Keratinocyte (primary cell): Measurements from ENCODE around the gene JAZF1. TPM values are rescaled to one million over a fixed set of nuclear protein-coding genes. Genes with fewer than 3 reads are reported as not detected.

Experiments
- DNase-seq: peaks from one replicate; pipeline ENCODE4 v3.0.0-alpha.2; 2011; ENCODE audit warnings: low read depth, missing footprints, low spot score
- FAIRE-seq: peaks from 2 replicates; lab custom pipeline; 2011; peaks lifted over from hg19 to GRCh38; lab: Jason Lieb, UNC
- H2AFZ ChIP-seq: 2 replicates; pipeline ENCODE4 v1.6.0; 2012; ENCODE audit warnings: low read length, control low read depth, inconsistent platforms; ENCODE audit not compliant: control insufficient read depth
- H3K27ac ChIP-seq: 2 replicates; pipeline ENCODE4 v1.5.1; 2011; ENCODE audit warnings: low read length; ENCODE audit not compliant: control insufficient read depth, insufficient read depth
- H3K27me3 ChIP-seq: 3 replicates; pipeline ENCODE4 v1.6.0; 2011; ENCODE audit warnings: low read length; ENCODE audit not compliant: control insufficient read depth, insufficient read depth; ENCODE audit errors: extremely low read depth
- H3K36me3 ChIP-seq, 2 experiments: 2 replicates in 1 of 2; 3 replicates in 1 of 2; pipeline ENCODE4 v1.5.1; 2011; ENCODE audit warnings: low read length in 2 of 2, mild to moderate bottlenecking in 1 of 2; ENCODE audit not compliant: control insufficient read depth in 2 of 2, insufficient read depth in 2 of 2; ENCODE audit errors: extremely low read depth in 1 of 2
- H3K4me1 ChIP-seq: 3 replicates; pipeline ENCODE4 v1.5.1; 2011; ENCODE audit warnings: low read length; ENCODE audit not compliant: control insufficient read depth, insufficient read depth; ENCODE audit errors: extremely low read depth
- H3K4me2 ChIP-seq: 3 replicates; pipeline ENCODE4 v1.6.0; 2011; ENCODE audit warnings: low read depth, low read length; ENCODE audit not compliant: control insufficient read depth, insufficient read depth; ENCODE audit errors: extremely low read depth
- H3K4me3 ChIP-seq, 3 experiments: fragments of 200-600 bp in 1 of 3; sonication (generic) in 1 of 3; 2 replicates in 2 of 3; 3 replicates in 1 of 3; pipeline ENCODE4 v1.5.1; 2011 to 2016; ENCODE audit warnings: low read length in 3 of 3, mild to moderate bottlenecking in 3 of 3, control low read depth in 2 of 3, inconsistent platforms in 1 of 3, low read depth in 1 of 3, mixed read lengths in 1 of 3, mixed run types in 1 of 3, moderate library complexity in 1 of 3; ENCODE audit not compliant: control insufficient read depth in 2 of 3, insufficient read depth in 2 of 3; ENCODE audit errors: extremely low read depth in 1 of 3
- H3K79me2 ChIP-seq: 2 replicates; pipeline ENCODE4 v1.6.0; 2012; ENCODE audit warnings: low read length; ENCODE audit not compliant: control insufficient read depth, insufficient read depth
- H3K9ac ChIP-seq: 3 replicates; pipeline ENCODE4 v1.6.0; 2011; ENCODE audit warnings: low read length; ENCODE audit not compliant: control insufficient read depth, insufficient read depth; ENCODE audit errors: extremely low read depth
- H3K9me1 ChIP-seq: 3 replicates; pipeline ENCODE4 v1.6.0; 2011; ENCODE audit warnings: low read length; ENCODE audit not compliant: control insufficient read depth, insufficient read depth; ENCODE audit errors: extremely low read depth
- H3K9me3 ChIP-seq: 2 replicates; pipeline ENCODE4 v1.5.1; 2012; ENCODE audit warnings: low read depth, low read length; ENCODE audit not compliant: control insufficient read depth
- H4K20me1 ChIP-seq: 3 replicates; pipeline ENCODE4 v1.6.0; 2011; ENCODE audit warnings: low read length; ENCODE audit not compliant: control insufficient read depth, insufficient read depth; ENCODE audit errors: extremely low read depth
- CTCF ChIP-seq, 3 experiments: IDR thresholded peaks in 1 of 3; conservative IDR thresholded peaks in 1 of 3; optimal IDR thresholded peaks in 1 of 3; 2 replicates in 2 of 3; 3 replicates in 1 of 3; pipeline versions ENCODE3 to v1.5.1; 2011; ENCODE audit warnings: low read length in 3 of 3, mild to moderate bottlenecking in 3 of 3, moderate library complexity in 2 of 3, control low read depth in 1 of 3, inconsistent platforms in 1 of 3; ENCODE audit not compliant: insufficient read depth in 2 of 3; ENCODE audit errors: extremely low read depth in 1 of 3
- EZH2 ChIP-seq: IDR thresholded peaks from one replicate; pipeline ENCODE4 v1.6.1; 2012; ENCODE audit warnings: inconsistent platforms, mild to moderate bottlenecking, low read length, moderate library complexity
- dilution Hi-C: fragments of 300-500 bp; cut with MboI; formaldehyde crosslinking; loops from one replicate; pipeline ENCODE4 v1.7.0; 2020; ENCODE audit warnings: low sequenced_read_pairs; ENCODE audit not compliant: extremely low pct_ligation_motif_present
- polyA plus RNA-seq, 5 experiments: library from polyadenylated mRNA; depleted of rRNA in 3 of 5; stranded (reverse) in 3 of 5; stranded (forward) in 1 of 5; unstranded in 1 of 5; fragments of >200 nt; gene quantifications; 1 replicate in 1 of 5; 2 replicates in 3 of 5; 3 replicates in 1 of 5; pipeline versions ENCODE4 v1.2.1 to v1.2.3, GENCODE V29; 2011 to 2012; ENCODE audit warnings: missing spikeins in 2 of 5, low read depth in 1 of 5, low replicate concordance in 1 of 5

JAZF1 gene
- polyA plus RNA-seq, 1 donor (not counting 4 experiments of a cell fraction or from before 2014, with no cell fraction given): 2.5 TPM

- H4K20me1 ChIP-seq: no peaks in the 10 kb centered on the region
- no peak overlapping the region for H3K9ac ChIP-seq
- DNase-seq (no peak), FAIRE-seq (no peak)
- dilution Hi-C loops: no loop called here
- H3K4me3 ChIP-seq: no peak overlapping the region
- no peaks in the 10 kb centered on the region for H3K9me1 ChIP-seq
- H3K9me3 ChIP-seq: no peaks in the 10 kb centered on the region
- H3K27me3 ChIP-seq: no peaks in the 10 kb centered on the region
- no peak for TF ChIP-seq CTCF (optimal IDR thresholded peaks at IDR 0.05 in 1 of 3, IDR thresholded peaks at IDR 0.05 in 1 of 3, conservative IDR thresholded peaks at IDR 0.05 in 1 of 3; ENCODE audit: extremely low read depth in 1 of 3, insufficient read depth in 2 of 3, low read length in 3 of 3)
- no peak for TF ChIP-seq EZH2
- H3K36me3 ChIP-seq: no peaks in the 10 kb centered on the region
- H3K4me1 ChIP-seq: no peaks in the 10 kb centered on the region
- no peak overlapping the region for H2AFZ ChIP-seq
- no peaks in the 10 kb centered on the region for H3K79me2 ChIP-seq
- H3K27ac ChIP-seq: no peak overlapping the region
- no peak overlapping the region for H3K4me2 ChIP-seq
Observed at GRCh38 chr7:28082071-28082470, 98.5 kb downstream of the JAZF1 start.

- H3K4me3 ChIP-seq: no peak overlapping the region
- H3K4me2 ChIP-seq: no peak overlapping the region
- no peak overlapping the region for H2AFZ ChIP-seq
- H3K79me2 ChIP-seq: no peaks in the 10 kb centered on the region
- H4K20me1 ChIP-seq: no peaks in the 10 kb centered on the region
- H3K27ac ChIP-seq: no peak overlapping the region
- dilution Hi-C loops: no loop called here
- no peaks in the 10 kb centered on the region for H3K4me1 ChIP-seq
- no peak overlapping the region for H3K9ac ChIP-seq
- H3K9me3 ChIP-seq: no peaks in the 10 kb centered on the region
- TF ChIP-seq CTCF (optimal IDR thresholded peaks at IDR 0.05 in 1 of 3, IDR thresholded peaks at IDR 0.05 in 1 of 3, conservative IDR thresholded peaks at IDR 0.05 in 1 of 3; ENCODE audit: extremely low read depth in 1 of 3, insufficient read depth in 2 of 3, low read length in 3 of 3) (no peak), EZH2 (no peak)
- H3K27me3 ChIP-seq: no peaks in the 10 kb centered on the region
- DNase-seq: no peak
- no peak for FAIRE-seq
- H3K9me1 ChIP-seq: no peaks in the 10 kb centered on the region
- H3K36me3 ChIP-seq: no peaks in the 10 kb centered on the region
Observed at GRCh38 chr7:28081016-28081415, 99.6 kb downstream of the JAZF1 start.
